A673 (cell line): ENCODE measurements around the gene ACTR10.

Source experiments
- CTCF ChIP-seq: fragments of 300-800, 200-600 bp; sonication (generic); conservative IDR thresholded peaks from 2 replicates; pipeline ENCODE4 v1.5.1; 2017; ENCODE audit warnings: low read depth, mild to moderate bottlenecking, antibody characterized with exemption, low read length, moderate library complexity, mixed read lengths
- EZH2 ChIP-seq: fragments of 200-600 bp; sonication (generic); IDR thresholded peaks from 2 replicates; pipeline ENCODE4 v1.6.1; 2017; ENCODE audit warnings: borderline replicate concordance, low read depth, mild to moderate bottlenecking, mixed read lengths, antibody characterized with exemption, low read length; ENCODE audit not compliant: poor library complexity, severe bottlenecking

DNA sequence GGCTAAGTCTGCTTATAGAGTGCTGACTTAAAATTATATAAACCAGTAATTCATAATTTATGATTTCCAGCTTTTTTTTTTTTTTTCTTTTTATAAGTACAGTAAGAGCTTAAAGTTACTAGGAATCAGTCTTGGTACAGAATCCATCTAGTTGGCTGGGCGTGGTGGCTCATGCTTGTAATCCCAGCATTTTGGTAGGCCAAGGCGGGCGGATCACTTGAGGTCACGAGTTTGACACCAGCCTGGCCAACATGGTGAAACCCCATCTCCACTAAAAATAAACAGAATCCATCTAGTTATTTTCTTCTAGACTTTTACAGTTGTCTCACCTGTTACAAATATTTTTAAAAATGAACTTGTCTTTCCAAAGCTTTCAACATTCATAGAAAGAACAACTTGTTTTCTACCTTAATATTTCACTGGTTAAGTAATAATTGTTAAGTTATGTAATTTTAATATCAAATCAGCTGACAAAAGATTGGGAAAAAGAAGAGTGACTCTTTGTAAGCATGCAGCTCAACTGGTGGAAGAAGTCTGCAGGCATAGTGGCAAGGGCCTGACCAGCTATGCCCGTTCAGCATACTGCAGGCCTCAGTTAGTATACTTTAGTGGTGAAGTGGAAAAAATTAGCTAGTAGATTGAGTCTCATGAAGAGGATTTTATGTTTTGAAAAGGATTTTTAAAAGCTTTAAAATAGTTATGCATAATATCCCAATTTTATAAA lies 27.3 kb downstream of the ACTR10 start:
- TF ChIP-seq CTCF (no peak), EZH2 (no peak)
